ENCODE data around the gene MXRA8.

Gene MXRA8

DNA sequence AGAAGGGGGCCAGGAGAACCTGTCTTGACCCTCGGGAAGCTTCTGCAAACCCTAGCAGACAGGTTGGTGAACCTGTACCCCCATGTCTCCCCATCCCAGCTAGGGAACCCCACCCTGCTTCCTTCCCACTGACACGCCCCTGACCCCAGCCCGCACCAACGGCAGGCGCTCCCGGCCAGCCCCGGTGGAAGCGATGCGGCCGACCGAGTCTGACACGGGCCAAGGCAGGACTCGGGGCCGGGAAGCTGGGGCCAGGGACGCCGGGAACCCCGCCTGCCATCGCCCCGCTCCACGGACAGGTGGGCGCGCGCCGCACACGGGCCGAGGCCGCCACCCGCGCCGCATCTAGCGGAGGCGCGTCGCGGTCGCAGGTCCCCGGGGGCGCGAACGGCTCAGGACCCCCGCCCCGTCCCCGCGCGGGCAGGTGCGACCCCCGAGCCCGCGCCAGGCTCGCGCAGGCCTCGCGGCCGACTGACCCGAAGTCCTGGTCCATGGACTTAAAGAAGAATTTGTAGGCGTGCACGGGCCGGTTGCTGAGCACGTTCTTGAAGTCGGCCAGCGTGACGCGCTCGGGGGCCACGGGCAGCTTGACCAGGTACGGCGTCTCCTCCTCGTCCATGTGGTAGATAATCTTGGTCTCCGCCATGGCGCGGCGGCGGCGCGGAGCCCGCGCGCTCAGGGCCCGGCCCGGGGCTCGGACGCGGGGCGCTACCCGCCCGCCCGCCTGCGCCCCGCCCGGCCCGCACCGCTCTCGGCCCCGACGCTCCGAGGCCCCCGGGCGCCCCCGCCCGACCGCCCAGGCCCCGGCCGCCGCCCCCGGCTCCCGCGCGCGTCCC lies 9.7 kb downstream of the MXRA8 start:
- no peak for DNase-seq

DNA sequence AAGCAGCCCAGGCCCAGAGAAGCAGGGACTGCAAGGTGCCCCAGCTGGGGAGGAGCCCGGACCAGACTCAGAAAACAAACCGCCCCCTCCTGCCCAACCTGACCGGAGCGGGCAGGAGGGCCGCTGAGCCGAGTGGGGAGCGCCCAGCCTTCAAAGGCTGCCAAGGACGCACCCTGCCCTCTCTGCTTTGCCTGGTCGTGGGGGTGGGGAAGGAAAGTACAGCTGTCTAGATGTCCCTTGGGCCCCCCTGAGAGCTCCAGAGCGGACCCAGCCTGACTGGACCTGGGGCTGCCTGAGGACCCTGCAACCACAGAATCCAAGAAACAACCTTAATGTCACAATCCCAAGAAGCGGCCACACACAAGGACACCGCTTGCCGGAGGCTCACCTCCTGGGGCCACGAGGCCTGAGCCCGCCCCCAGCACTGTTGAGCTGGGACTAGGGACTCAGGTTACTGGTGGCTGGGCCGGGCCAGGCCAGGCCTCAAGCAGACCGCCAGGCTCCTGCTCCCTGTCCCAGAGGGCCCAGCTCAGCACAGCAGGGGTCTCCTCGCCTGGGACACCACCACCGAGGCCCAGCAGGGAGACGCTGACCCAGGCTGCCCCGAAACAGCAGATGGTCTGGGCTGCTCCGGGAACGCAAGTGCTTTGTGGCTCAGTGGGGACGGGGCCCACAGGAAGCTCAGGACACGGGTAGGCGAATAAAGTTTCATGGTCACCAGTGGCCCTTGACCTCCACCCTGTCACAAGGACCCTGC lies 10.5 kb downstream of the MXRA8 start:
- no peak for DNase-seq

DNA sequence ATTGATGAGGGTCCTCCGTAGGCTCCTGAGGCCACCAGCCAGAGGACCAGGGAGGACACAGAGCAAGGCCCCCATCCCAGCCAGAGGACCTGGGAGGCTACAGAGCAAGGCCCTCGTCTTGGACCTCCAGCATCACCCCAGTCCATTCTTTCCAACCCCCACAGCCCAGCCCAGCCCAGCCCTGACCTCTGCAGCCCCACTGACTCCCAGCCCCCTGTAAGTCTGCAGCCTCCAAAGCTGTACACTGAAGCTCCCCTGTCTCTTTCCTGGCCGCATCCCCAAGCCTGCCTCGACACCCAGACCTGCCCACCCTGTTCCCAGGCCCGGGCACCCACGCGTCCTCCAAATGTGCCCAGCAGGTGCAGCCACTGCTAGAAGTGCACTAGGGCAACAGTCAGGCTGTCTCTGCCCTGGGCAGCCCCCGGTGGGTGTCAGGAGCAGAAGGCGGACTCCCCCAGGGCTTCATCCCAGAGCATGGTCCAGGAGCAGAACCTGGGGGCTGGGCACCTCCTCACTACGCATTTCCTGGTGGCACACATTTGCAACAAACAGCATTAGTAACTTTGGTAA lies 11.2 kb downstream of the MXRA8 start:
- DNase-seq: no peak

DNA sequence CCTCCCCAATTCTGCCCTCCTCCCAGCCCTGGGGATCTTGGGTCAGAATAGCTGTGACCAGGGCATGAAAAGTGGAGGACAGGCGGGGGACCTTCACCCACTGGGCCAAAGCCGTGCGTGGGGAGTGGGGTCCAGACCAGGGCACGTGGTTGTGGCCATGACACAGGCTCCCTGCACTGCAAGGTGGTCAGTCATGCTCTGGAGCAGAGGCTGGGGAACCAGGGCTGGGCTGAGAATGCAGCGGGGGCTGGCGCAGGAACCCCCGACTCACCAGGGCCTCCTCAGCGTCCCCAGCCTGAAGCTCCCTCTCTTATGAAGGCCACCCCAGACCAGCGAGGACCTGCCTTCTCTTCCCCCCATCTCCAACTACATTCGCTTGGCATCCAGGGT lies 11.9 kb downstream of the MXRA8 start:
- DNase-seq: no peak

DNA sequence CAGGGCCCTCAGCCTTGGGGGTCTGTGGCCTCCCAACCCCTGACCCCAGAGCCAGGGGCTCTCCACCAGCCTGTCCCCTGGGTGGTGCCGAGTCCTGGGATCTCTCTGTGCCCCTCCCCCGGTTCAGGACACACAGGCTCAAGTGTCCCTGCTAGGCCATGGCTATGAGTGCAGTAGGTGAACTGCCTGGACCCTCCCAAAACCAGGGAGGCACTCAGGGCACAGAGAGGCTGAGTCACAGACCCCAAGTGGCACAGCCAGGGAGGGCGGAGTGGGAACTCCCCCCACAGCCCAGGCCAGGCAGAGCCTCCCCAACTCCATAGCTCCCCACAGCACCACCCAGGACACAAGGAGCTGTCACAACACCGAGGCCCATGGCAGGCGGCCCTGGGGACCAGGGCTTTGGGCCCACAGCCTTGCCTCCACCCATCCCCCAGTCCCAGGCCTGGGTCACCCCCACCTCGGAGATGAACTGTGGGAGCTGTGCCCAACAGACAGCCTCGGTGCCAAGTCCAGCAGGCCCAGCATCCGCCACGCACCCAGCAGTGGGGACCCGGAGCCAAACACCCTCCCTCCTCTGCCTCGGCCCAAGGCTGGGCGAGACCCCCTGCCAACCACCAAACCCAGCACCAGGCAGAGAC lies 12.4 kb downstream of the MXRA8 start:
- no peak for DNase-seq

DNA sequence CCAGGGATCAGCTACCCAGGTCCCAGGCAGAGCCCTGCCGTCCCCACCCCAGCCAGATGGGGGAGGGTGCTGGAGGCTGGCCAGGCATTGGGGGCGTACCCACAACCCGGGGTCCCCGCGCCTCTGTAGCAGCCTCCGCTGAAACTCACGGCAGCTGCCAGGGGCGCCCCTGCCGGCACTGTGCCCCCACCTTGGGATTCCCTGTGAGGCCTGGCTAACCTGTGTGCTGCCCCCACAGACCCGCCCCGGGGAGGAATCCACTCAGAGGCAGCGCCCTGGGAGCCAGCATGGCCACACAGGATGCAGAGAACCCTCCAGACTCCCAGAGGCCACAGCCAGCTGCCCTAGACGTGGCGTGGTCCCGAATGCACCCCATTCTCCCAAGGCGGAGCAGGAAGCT lies 13.0 kb downstream of the MXRA8 start:
- no peak for DNase-seq

DNA sequence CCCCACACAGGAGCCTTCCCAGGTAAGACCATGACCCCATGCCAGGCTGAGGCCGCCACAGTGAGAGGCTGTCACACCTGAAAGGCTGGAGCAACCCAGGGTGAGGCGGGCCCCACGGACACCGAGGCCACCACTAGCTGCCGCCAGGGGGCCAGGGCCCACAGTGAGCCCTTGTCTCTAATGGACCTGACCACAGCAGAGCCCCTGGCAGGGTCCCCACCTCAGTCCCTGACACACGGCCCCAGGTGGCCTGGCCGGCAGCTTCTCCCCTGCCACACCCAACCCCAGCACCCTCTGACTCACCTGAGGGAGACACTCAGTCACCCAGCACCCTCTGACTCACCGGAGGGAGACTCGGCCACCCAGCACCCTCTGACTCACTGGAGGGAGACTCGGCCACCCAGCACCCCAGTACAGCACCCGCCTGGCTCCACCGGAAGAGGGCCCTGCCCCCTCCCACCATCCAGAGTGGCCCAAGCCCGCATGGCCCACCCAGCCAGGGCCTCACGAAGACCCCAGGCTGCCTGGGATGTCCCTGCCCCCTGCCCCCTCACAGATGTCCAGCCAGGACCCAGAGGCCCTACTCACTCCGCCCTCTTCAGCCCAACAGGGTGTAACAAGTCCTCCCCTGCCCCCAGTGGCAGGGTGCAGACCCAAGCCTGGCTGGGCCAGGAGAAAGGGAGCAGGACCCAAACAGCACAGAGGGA lies 13.5 kb downstream of the MXRA8 start:
- DNase-seq: no peak

DNA sequence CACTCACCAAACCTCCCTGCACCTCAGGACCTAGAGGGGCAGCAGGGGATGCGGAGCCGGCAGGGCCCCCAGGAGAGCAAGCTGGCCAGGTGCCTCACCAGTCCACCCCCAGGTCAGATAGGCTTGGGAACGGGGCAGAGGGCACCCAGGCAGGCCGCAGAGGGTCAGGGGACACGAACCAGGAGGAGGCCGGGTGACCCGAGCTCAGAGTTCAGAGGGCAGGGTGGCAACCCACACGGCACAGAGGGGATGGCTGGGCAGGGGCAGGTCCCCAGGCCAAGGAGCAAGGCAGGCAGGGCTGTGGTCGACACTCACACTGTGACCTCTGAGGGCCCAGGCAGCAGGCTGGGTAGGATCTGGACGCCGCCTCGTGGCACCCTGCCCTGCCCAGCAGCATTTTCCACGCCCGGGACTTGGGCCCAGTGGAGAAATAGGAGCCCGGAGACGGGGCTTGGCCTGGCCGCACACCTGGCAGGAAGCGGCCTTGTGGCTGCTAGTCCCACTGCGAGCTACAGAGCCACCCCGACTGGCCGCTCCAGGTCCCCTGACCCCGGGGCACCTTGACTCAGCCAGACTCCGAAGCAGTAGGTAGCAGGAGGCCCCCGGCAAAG lies 14.4 kb downstream of the MXRA8 start:
- no peak for DNase-seq

DNA sequence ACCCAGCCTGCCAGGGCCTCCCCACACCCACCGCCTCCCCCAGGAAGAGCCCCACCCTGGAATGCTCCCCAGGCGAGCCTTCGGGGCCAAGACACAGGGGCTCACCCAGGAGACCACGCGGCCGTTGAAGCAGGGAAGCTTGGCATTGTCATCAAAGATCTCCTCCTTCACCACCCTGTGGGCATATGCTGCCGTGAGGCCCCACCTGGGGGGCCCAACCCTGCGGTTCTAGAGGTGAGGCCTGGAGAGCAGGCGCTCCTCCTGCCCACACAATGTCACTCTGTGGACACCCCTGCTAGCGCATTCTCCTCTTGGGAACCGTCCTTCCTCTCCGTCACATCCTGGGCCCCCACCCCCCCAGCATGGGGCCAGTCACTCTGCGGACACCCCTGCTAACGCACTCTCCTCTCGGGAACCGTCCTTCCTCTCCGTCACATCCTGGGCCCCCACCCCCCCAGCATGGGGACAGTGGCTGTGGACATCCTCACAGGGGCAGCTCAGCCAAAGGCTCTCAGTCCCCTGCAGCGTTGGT lies 15.7 kb downstream of the MXRA8 start:
- DNase-seq: no peak

DNA sequence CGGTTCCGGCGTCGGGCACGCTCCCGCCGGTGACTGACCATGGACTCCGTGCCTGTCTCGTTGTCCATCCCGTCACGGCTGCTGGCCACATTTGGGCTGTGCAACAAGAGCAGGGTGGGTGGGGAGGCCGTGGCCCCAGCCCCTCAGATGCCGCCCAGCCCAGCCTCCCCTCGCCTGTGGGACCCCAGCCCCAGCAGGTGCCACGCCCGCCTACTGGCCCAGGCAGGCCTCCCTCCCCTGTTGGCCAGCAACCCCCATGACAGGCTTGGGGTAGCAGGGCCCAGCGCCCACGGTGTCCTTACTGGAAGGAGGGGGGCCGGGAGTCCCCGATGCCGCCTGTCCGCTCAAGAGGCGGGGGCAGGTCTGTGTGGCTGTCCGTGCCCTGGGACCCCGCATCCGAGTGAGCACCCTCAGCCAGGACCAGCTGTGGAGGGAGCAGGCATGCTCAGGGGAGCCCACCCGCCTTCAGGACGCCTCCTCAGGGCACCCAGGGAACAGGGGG lies 16.2 kb downstream of the MXRA8 start:
- no peak for DNase-seq

GRCh38 chr1:1341549-1342021 lies 16.8 kb downstream of the MXRA8 start:
- no peak for DNase-seq

- DNase-seq: no peak
Measured at GRCh38 chr1:1340791-1341548, 17.4 kb downstream of the MXRA8 start.

DNA sequence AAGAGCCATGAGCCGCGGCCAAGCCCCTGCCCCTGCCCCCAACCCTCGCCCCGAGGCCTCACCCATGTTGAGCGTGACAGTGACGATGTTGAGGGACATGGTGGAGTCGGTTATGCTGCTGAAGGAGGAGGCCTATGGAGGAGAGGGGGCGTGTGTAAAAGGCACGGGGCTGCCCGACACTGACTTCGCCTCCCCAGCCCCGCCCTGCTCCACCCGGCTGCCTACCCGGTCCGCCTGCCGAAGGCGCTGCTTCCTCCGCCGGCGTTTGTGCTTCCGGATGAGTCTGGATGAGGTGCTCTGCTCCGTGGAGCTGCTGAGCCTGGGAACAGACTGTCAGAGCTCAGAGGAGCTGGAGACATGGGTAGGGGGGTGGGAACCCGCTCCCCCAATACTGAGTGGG lies 18.2 kb downstream of the MXRA8 start:
- DNase-seq: no peak

- DNase-seq: no peak
Measured at GRCh38 chr1:1338278-1338677, 20.1 kb downstream of the MXRA8 start.

DNA sequence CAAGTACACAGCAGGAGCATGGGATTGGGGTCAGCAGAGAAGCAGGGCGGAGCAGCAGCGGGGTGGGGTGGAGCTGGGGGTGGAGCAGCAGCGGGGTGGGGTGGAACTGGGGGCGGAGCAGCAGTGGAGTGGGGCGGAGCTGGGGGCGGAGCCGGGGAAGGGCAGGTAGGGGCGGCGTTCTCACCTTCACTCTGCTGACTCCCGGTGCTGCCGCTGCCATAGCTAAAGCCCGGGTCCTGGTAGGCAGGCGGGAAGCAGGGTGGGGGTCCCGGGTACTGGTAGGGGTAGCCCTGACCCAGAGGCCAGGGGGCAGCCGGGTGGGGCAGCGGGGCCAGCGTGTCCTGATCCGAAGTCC lies 20.6 kb downstream of the MXRA8 start:
- peak; percentile 30 for DNase-seq

- DNase-seq: no peak
Measured at GRCh38 chr1:1336931-1337792, 21.2 kb downstream of the MXRA8 start.

DNA sequence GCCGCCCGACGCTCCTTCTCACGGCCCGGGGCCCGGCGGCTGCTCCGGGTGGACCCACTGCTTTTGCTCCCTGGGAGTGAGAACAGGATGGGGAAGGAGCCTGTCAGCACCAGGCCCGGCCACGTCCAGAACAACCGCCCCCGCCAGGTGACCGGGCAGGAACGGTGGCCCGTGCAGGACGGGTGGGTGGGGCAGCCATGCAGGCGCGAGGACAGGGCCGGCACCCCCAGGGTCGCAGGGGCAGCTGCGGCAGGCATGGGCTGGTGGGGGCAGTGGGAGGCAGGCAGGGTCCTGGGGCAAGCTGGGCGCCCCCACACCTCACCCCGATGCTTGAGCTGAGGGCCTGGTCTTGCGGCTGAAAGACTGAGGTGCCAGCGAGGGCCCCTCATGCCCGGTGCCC lies 21.9 kb downstream of the MXRA8 start:
- no peak for DNase-seq

- DNase-seq: no peak
Measured at GRCh38 chr1:1335792-1336248, 22.5 kb downstream of the MXRA8 start.

- DNase-seq: no peak
Measured at GRCh38 chr1:1335283-1335682, 23.1 kb downstream of the MXRA8 start.

GRCh38 chr1:1334835-1335234 lies 23.5 kb downstream of the MXRA8 start:
- DNase-seq: no peak

All from CD4-positive, alpha-beta T cell treated with Interleukin-21 for 1 hour (primary cell).